Inflammatory macrophage (primary cell): ENCODE results near the gene NUB1.
"Not testable (repeated sequence)": the region's sequence is repeated elsewhere in the genome, so short reads cannot be mapped to it uniquely, and the experiment has no call there.

Experiments
- DNase-seq, 2 donors: peaks; one replicate each; pipeline ENCODE4 v3.0.0-alpha.2; 2020 to 2022
- total RNA-seq, 18 experiments: gene quantifications; one replicate each; lab custom pipeline; 2026; ENCODE audit warnings: mixed read lengths in 6 of 18, inconsistent platforms in 2 of 18; lab: John Stamatoyannopoulos, UW

The NUB1 gene
- total RNA-seq, result 44.4 to 351 (median 60.1) reads per million in 18 experiments

- peak; percentile 95 to 97 for DNase-seq
Observed at GRCh38 chr7:151341357-151342101, at the start of gene NUB1. Gene NUB1 (plus strand): TSS chr7:151341812. CDS start chr7:151345350, 3,538 bp downstream.

DNA sequence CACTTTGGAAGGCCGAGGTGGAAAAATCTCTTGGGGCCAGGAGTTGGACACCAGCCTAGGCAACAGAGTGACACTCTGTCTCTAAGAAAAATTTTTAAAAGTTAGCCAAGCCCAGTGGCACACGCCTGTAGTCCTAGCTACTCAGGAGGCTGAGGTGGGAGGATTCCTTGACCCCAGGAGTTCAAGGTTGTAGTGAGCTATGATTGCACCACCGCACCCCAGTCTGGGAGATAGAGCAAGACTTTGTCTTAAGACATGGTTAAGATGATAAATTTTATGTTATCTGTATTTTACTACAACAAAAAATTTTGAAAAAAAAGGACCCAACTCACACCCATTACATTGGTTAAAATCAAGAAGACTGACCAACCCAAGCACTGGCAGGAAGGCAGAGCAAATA, 48.8 kb upstream of the NUB1 start:
- DNase-seq, result no peak

GRCh38 chr7:151296202-151296992, 45.2 kb upstream of the NUB1 start:
- no peak for DNase-seq

GRCh38 chr7:151298765-151299164, 42.8 kb upstream of the NUB1 start:
- DNase-seq, result no peak

DNA sequence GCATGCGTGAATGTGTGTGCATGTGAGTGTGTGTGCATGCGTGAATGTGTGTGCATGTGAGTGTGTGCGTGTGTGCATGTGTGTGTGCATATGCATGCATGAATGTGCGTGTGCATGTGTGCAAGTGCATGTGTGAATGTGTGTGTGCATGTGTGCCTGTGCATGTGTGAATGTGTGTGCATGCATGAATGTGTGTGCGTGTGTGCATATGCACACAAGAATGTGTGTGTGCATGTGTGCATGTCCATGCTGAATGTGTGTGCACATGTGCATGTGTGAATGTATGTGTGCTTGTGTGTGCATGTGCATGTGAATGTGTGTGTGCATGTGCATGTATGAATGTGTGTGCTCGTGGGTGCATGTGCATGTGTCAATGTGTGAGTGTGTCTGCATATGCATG, 42.1 kb upstream of the NUB1 start:
- DNase-seq, result no peak

GRCh38 chr7:151299940-151300645, 41.5 kb upstream of the NUB1 start:
- no peak for DNase-seq

DNA sequence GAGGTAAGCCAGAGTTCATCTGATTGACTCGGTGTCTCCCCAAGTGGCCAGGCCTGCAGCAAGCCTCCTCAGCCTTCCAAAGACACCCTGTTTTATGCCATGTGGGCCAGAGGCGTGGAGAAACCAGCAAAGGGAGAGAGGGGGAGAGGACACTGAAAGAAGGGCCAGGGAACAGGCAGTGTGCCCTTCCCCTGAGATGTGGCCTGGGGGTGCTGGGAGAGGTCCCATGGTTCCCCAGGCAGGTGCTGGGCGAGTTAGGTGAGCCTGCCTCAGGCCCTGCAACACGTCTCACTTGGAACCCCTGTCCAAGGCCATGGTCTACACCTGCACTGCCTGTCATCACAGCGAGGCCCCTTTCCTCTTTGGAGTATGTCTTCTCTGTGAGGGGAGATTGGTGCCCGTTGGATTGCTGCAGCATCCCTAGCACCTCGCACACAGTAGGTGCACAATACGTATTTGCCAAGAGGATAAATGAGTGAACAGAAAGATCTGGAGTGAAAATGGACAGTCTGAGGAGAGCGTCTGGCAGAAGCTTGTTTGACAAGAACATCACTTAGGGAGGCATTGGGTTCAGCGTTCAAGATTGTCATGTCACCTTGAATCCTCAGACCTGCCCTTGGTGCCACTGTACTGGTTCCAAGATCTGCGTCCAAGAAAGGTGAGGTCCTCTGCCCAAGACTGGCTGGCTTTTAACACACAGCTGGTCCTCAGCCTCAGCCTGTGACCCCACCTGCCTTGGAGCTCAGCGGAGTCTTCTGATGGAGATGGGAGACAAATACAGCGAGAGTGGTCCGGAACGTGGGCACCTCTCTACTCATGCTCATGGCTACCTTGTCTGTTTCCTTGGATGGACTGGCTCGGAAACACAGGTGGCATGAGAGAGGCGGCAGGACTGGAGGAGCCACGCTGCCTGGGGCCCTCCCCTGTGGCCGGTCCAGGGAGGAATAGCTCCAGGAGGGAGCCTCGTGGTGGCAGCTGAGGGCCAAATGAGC, 39.8 kb upstream of the NUB1 start:
- DNase-seq, result no peak

- not testable (repeated sequence) for DNase-seq
Observed at GRCh38 chr7:151304251-151304650, 37.4 kb upstream of the NUB1 start.

DNA sequence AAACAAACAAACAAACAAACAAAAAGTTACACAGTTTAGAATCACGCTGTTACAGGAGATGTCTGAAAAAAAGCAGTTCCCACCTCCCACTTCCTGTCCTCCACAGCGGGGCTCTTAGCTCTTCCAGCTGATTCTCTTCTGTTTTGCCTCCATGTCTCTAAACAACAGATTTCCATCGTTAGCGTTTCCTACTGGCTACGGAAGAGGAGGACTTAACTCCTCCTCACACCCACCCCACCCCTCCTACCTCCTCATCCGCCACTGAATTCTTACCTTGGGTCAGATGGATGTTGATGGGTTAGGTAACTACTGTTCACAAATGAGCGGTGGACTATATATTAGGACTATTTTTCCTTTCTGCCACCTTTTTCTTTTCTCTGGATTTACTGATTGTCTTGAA, 36.8 kb upstream of the NUB1 start:
- no peak for DNase-seq

DNA sequence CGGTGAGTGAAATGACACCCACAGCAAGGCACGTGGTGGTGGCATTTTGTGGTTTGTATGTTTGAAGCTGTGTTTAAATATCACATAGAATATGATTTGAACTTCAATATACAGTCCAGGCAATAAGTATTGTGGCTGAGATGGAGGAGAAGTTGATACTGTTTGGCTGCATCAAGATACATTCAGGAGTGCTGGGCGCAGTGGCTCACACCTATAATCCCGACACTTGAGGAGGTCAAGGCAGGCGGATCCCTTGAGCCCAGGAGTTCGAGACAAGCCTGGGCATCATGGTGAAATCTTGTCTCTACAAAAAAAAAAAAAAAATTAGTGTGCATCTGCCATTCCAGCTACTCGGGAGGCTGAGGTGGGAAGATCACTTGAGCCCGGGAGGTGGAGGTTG, 35.2 kb upstream of the NUB1 start:
- DNase-seq, result no peak

DNA sequence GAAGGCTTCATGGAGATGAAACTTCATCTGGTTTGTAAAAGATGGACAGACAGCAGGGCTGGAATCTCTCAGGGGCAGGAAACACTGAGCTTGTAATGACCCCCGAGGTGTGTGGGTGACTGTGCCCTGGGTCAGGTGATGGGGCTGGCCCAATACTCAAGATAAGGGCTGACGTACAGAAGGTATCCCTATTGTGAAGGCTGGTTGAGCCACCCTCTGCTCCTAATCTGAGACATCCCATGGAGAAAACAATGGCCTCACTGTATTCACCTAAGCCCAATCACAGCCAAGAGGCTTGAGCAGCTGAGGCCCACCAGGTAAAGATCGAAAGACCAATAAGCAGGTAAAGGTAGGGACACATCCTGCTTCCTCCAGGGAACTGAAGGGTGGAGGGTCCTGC, 34.8 kb upstream of the NUB1 start:
- no peak for DNase-seq

GRCh38 chr7:151307536-151307935, 34.1 kb upstream of the NUB1 start:
- no peak for DNase-seq

GRCh38 chr7:151308256-151308655, 33.4 kb upstream of the NUB1 start:
- no peak for DNase-seq

GRCh38 chr7:151308791-151309190, 32.8 kb upstream of the NUB1 start:
- DNase-seq, result no peak

DNA sequence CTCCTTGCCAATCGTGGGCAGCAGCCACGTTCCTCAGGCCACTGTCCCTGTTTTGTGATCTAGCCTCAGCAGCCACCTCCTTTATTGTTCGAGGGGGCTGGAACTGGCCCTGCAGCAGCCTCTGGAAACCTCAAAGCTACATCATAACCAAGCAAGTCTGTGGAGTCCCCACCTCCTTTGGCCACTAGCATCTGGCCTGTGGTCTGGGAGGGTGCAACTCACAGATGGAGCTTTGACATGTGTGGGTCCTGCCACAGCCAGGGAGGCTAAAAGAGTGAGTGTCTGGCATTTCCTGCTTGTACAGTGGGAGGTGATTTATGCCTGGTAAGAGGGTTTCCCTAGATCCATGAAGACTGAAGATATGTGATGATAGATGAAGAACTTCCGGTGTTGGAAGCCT, 32.3 kb upstream of the NUB1 start:
- no peak for DNase-seq

DNA sequence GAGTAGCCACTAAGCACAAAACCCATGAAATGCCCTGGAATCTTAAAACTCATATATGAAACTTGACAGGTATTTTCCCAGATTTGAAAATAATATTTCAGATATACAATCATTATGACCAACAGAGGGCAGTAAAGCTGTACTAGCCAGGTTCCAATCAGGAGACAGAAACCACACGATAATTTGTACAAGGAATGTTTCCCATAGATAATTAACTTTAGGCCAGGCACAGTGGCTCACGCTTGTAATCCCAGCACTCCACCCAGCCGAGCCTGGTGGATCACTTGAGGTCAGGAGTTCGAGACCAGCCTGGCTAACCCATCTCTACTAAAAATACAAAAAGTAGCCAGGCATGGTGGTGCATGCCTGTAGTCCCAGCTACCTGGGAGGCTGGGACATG, 31.0 kb upstream of the NUB1 start:
- DNase-seq, result peak; percentile 24

DNA sequence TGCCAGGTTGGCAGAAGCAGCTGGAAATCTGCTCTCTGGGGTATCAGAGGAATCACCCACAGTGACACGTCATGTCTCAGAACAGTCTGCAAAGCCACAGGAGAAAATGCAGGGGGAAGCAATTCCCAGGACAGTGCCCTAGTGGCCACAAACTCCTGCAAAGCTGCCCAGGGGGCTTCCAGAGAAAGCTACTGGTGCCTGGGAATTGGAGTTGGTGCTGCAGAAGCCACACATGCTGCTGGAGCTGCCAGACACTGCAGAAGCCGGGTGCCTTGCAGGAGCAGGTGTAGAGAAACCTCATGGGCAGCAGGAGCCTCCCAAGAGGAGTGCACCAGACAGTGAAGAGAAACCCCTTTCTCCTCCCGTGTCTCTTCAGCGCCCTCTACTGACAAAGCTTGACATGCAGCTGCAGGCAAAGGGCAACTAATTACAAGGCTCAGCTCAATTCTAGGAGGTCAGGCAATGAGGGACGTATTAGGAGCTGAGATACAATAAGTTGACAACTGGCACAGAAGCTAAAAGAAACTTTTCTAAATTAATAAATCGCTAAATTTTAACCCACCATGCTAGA, 30.2 kb upstream of the NUB1 start:
- DNase-seq, result peak; percentile 14 to 16

DNA sequence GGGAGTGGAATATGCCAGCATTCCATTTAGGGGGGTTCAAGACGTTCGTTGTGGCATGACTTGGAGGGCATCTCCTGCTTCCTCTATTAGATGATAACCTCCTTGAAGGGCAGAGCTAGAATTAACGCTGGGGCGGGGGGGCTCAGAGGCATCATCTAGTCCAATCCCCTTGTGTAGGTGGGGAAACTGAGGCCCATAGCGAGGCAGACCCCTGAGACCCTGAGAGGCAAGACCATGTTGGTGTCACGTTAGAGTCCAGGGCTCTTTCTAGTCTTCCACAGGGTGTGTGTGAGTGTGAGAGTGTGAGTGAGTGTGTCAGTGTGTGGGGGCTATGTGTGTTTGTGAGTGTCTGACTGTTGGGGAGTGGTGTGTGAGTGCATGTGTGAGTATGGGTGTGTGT, 29.3 kb upstream of the NUB1 start:
- DNase-seq, result no peak

DNA sequence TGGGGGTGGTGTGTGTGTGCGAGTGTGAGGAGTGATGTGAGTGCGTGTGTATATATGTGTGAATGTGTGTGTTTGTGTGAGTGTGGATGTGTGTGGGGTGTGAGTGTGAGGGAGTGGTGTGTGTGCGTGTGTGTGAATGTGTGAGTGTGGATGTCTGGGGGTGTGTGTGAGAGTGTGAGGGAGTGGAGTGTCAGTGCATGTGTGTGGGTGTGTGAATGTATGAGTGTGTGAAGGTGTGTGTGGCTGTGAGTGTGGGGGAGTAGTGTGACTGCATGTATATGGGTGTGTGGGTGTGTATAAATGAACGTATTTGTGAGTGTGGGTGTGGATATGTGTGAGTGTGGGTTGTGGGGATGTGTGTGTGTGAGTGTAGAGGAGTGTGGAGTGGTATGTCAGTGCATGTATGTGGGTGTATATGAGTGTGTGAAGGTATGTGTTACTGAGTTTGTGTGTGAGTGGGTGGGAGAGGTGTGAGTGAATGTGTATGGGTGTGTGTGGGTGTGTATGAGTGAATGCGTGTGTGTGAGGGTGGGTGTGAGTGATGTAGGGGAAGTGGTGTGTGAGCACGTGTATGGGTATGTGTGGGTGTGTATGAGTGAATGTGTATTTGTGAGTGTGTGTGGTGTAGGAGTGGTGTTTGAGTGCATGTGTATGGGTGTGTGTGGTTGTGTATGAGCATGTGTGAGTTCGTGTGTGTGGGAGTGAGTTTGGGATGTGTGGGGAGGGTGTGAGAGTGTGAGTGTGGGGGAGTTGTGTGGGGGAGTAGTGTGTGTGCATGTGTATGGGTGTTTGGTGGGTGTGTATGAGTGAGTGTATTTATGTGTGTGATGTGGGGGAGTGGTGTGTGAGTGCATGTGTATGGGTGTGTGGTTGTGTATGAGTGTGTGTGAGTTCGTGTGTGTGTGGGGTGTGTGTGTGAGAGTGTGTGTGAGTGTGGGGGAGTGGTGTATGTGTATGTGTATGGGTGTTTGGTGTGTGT, 28.5 kb upstream of the NUB1 start:
- no peak for DNase-seq

- no peak for DNase-seq
Observed at GRCh38 chr7:151313857-151314256, 27.8 kb upstream of the NUB1 start.

GRCh38 chr7:151314401-151314800, 27.2 kb upstream of the NUB1 start:
- DNase-seq, result no peak
